HCT116 (cell line): ENCODE results near the gene ZDHHC22.
A peak's percentile ranks its signal among the peaks of the same experiment; 100 is the strongest.

Experiments used
- CEBPB ChIP-seq: IDR thresholded peaks from 2 replicates; pipeline ENCODE4 v1.6.1; 2012; ENCODE audit warnings: low read depth
- EZH2 ChIP-seq: fragments of 200-600 bp; sonication (generic); IDR thresholded peaks from 2 replicates; pipeline ENCODE4 v1.6.1; 2017; ENCODE audit warnings: antibody characterized with exemption, mixed run types
- EZH2phosphoT487 ChIP-seq: fragments of 200-600 bp; IDR thresholded peaks from 2 replicates; pipeline ENCODE4 v1.6.1; 2018; ENCODE audit warnings: antibody characterized with exemption, borderline replicate concordance
- FOSL1 ChIP-seq: IDR thresholded peaks from 2 replicates; pipeline ENCODE4 v1.6.1; 2012; ENCODE audit warnings: low read depth
- JUND ChIP-seq: IDR thresholded peaks from 2 replicates; pipeline ENCODE4 v1.6.1; 2012
- POLR2A ChIP-seq: IDR thresholded peaks from 2 replicates; pipeline ENCODE4 v1.7.0; 2011; ENCODE audit warnings: borderline replicate concordance; ENCODE audit not compliant: insufficient read depth, insufficient read length; ENCODE audit errors: extremely low read depth
- RAD21 ChIP-seq: IDR thresholded peaks from 2 replicates; pipeline ENCODE4 v1.6.1; 2012; ENCODE audit warnings: low read depth, mild to moderate bottlenecking
- SP1 ChIP-seq: IDR thresholded peaks from 2 replicates; pipeline ENCODE4 v1.6.1; 2012; ENCODE audit warnings: low read depth
- TF ChIP-seq, protein P1 (sequence below), 3 experiments: fragments of 200-600 bp in 1 of 3; sonication (generic) in 1 of 3; IDR thresholded peaks in 2 of 3; conservative IDR thresholded peaks in 1 of 3; 2 replicates each; pipeline ENCODE4 v1.5.1; 2012 to 2017; ENCODE audit warnings: low read depth in 2 of 3, low read length in 2 of 3, antibody characterized with exemption in 1 of 3, borderline replicate concordance in 1 of 3, control low read depth in 1 of 3, mild to moderate bottlenecking in 1 of 3, mixed read lengths in 1 of 3, mixed run types in 1 of 3, moderate library complexity in 1 of 3; ENCODE audit not compliant: insufficient read depth in 1 of 3
- TF ChIP-seq, protein P2 (sequence below): IDR thresholded peaks from 2 replicates; pipeline ENCODE4 v1.6.1; 2012
- TF ChIP-seq, protein P3 (sequence below): IDR thresholded peaks from 2 replicates; pipeline ENCODE4 v1.6.1; 2012

DNA sequence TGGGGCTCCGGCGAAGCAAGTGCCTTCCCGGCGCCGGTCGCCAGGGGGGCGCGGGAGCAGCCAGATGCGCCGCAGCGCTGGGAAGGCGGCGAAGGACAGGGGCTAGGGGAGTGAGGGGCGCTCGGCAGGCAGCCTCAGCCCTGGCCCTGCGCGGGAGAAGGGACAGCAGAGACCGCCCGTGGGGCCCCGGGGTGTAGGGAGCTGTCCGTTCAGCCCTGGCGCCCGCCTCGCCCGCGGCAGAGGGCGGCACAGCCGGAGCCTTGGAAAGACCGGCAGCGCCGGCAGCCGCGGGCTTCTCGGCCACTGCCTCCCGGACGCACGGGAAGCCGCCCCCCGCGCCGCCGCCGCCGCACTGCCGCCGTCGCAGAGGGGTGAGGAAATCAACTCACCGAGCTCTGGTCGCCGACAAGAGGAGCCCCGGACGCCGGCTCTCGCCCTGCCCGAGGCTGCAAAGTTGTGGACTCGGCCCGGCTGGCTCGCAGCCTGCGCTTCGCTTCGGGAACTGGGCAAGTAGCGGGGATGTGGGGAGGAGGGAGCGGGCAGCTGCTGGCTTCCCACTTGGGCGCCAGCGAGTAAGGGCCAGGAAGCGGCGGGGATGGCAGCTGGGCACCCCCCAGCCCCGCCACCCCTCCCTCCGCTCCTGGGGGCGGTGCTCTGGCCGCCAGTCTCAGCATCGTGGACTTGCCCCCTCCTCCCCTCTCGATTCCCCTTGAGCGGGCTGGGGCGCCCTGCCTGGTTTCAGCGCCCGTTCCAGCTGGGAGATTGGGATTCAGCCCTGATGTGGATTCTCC, at the start of gene ZDHHC22:
- TF ChIP-seq RAD21, result 0 out of 2 replicates have a peak, but pooled peaks have one; percentile 3
- TF ChIP-seq, protein P1, sequence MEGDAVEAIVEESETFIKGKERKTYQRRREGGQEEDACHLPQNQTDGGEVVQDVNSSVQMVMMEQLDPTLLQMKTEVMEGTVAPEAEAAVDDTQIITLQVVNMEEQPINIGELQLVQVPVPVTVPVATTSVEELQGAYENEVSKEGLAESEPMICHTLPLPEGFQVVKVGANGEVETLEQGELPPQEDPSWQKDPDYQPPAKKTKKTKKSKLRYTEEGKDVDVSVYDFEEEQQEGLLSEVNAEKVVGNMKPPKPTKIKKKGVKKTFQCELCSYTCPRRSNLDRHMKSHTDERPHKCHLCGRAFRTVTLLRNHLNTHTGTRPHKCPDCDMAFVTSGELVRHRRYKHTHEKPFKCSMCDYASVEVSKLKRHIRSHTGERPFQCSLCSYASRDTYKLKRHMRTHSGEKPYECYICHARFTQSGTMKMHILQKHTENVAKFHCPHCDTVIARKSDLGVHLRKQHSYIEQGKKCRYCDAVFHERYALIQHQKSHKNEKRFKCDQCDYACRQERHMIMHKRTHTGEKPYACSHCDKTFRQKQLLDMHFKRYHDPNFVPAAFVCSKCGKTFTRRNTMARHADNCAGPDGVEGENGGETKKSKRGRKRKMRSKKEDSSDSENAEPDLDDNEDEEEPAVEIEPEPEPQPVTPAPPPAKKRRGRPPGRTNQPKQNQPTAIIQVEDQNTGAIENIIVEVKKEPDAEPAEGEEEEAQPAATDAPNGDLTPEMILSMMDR (IDR thresholded peaks at IDR 0.05 in 2 of 3, conservative IDR thresholded peaks at IDR 0.05 in 1 of 3; ENCODE audit: borderline replicate concordance in 1 of 3, insufficient read depth in 1 of 3, low read depth in 2 of 3, low read length in 2 of 3), result peak in 2 of 3 experiments; percentile 28 to 47; a peak in 4 of 6 replicates
- no peak for TF ChIP-seq POLR2A
- TF ChIP-seq EZH2, result no peak
- TF ChIP-seq CEBPB, result no peak
- no peak for TF ChIP-seq EZH2phosphoT487
- TF ChIP-seq, protein P2, sequence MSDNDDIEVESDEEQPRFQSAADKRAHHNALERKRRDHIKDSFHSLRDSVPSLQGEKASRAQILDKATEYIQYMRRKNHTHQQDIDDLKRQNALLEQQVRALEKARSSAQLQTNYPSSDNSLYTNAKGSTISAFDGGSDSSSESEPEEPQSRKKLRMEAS, result no peak
- no peak for TF ChIP-seq JUND
- no peak for TF ChIP-seq SP1
- no peak for TF ChIP-seq FOSL1
- TF ChIP-seq, protein P3, sequence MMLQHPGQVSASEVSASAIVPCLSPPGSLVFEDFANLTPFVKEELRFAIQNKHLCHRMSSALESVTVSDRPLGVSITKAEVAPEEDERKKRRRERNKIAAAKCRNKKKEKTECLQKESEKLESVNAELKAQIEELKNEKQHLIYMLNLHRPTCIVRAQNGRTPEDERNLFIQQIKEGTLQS, result no peak
